ENCODE results near the gene ADPRS. TPM values are rescaled to one million over a fixed set of nuclear protein-coding genes. Genes with fewer than 3 reads are reported as not detected.

Gene ADPRS
- total RNA-seq (2021) (30.0 and 43.1 TPM in 2 replicates), Bru-seq, nascent RNA (percentile 84 among the genes with signal in this experiment), BruChase-seq, experiment 1, labeled RNA remaining after a 2-hour chase (percentile 88 among the genes with signal in this experiment), BruChase-seq, experiment 2, labeled RNA remaining after a 6-hour chase (percentile 81 among the genes with signal in this experiment)
- long read RNA-seq, transcript ADPRHL2-201 (6 exons, 1,668 nt) = major isoform, 90 of 106 reads
- long read RNA-seq, partial matches to known transcripts = 8 of 106 reads
- long read RNA-seq, other reads (novel, unspliced or antisense) = 8 of 106 reads

GRCh38 chr1:36088577-36089392, at the start of gene ADPRS:
TSS of gene ADPRS (plus strand) at chr1:36088892. CDS start at chr1:36088905, 13 bp downstream.
- H3K4me2 ChIP-seq = peak within 1 kb of the TSS; percentile 90
- peaks cover 9% of the 10 kb centered on the region for H4K20me1 ChIP-seq (ENCODE audit: insufficient read depth)
- peak within 1 kb of the TSS; percentile 97 for H3K4me3 ChIP-seq
- no peaks in the 10 kb centered on the region for H3K9me2 ChIP-seq (ENCODE audit: insufficient read depth)
- ChIA-PET CTCF (no interaction called here), POLR2A (ENCODE audit: unreplicated experiment) (no interaction called here)
- intact Hi-C loops (cut with micrococcal nuclease; ENCODE audit: unreplicated experiment) = loop anchor here (1.0 kb wide), 2 partner anchors 157 to 205 kb away; partner anchors contain the start of genes AGO1 and AGO3
- peak within 1 kb of the TSS; percentile 87 for H2AFZ ChIP-seq
- peaks cover 16% of the 10 kb centered on the region; the same call in 1 of the 2 replicates for H3K36me3 ChIP-seq (ENCODE audit: low read depth)
- H3K79me2 ChIP-seq (ENCODE audit: low read depth) = peaks cover 27% of the 10 kb centered on the region
- no peaks in the 10 kb centered on the region for H3K9me3 ChIP-seq (ENCODE audit: insufficient read depth, low read depth)
- TF ChIP-seq CTCF (conservative IDR thresholded peaks at IDR 0.05) (peak; percentile 93), EZH2 (IDR thresholded peaks at IDR 0.05; ENCODE audit: low read depth) (no peak)
- peak within 1 kb of the TSS; percentile 57 for H3K27ac ChIP-seq
- H3F3A ChIP-seq (ENCODE audit: insufficient read depth, low read depth) = peaks cover 6% of the 10 kb centered on the region; the same call in 1 of the 2 replicates
- no peaks in the 10 kb centered on the region for H3K27me3 ChIP-seq (ENCODE audit: insufficient read depth, low read depth)
- no TSS peak for BruUV-seq (replicated peaks)
- peak; percentile 74 to 89 for DNase-seq
- H3K4me1 ChIP-seq (replicated peaks; ENCODE audit: insufficient read depth) = peaks cover 6% of the 10 kb centered on the region

DNA sequence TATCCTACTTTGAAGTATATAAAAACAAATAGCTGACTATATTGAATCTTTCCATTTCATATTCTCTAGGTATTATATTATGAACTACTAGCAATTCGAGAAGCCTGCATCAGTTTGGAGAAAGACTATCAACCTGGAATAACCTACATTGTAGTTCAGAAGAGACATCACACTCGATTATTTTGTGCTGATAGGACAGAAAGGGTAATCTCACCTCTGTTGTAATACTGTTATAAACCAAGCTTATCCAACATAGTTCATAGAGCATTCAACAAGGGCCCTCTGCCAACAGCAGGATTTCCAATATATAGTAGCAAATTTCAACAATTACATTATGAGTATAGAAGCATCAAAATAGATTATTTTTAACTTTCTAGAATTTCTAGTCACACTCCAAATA, 48.5 kb upstream of the ADPRS start:
- intact Hi-C loops (cut with micrococcal nuclease; ENCODE audit: unreplicated experiment) = no loop called here
- TF ChIP-seq EZH2 (IDR thresholded peaks at IDR 0.05; ENCODE audit: low read depth) = no peak
- no peak for TF ChIP-seq CTCF (conservative IDR thresholded peaks at IDR 0.05)
- no TSS peak for BruUV-seq (replicated peaks)
- no peak for DNase-seq
- Histone ChIP-seq H3K9me2 (ENCODE audit: insufficient read depth) (no peaks in the 10 kb centered on the region), H3K27me3 (ENCODE audit: insufficient read depth, low read depth) (no peaks in the 10 kb centered on the region), H3F3A (ENCODE audit: insufficient read depth, low read depth) (peaks cover 9% of the 10 kb centered on the region), H3K27ac (no peak overlapping the region), H3K4me2 (no peak overlapping the region), H2AFZ (no peak overlapping the region), H4K20me1 (ENCODE audit: insufficient read depth) (no peaks in the 10 kb centered on the region), H3K79me2 (ENCODE audit: low read depth) (no peaks in the 10 kb centered on the region), H3K4me1 (replicated peaks; ENCODE audit: insufficient read depth) (peaks cover 5% of the 10 kb centered on the region), H3K9me3 (ENCODE audit: insufficient read depth, low read depth) (no peaks in the 10 kb centered on the region), H3K36me3 (ENCODE audit: low read depth) (peaks cover 29% of the 10 kb centered on the region), H3K4me3 (no peak overlapping the region)
- CTCF ChIA-PET = no interaction called here
- POLR2A ChIA-PET (ENCODE audit: unreplicated experiment) = interaction anchor here (0.7 kb wide), 1 partner anchor 1980 kb away, joined by 4 read pairs; no protein-coding TSS in a partner anchor

DNA sequence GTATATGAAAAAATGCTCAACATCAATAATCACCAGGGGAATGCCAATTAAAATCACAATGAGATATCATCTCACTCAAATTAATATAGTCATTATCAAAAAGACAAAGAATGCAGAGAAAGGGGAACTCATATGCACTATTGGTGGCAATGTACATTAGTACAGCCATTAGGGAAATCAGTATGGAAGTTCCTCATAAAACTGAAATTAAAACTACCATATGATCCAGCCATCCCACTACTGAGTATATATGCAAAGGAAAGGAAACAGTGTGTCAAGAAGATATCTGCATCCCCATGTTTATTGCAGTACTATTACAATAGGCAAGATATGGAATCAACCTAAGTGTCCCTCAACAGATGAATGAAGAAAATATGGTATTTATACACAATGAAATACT, 36.9 kb upstream of the ADPRS start:
- ChIA-PET POLR2A (ENCODE audit: unreplicated experiment) (no interaction called here), CTCF (no interaction called here)
- H3K79me2 ChIP-seq (ENCODE audit: low read depth) = no peaks in the 10 kb centered on the region
- no peaks in the 10 kb centered on the region for H3F3A ChIP-seq (ENCODE audit: insufficient read depth, low read depth)
- TF ChIP-seq CTCF (conservative IDR thresholded peaks at IDR 0.05) = no peak
- TF ChIP-seq EZH2 (IDR thresholded peaks at IDR 0.05; ENCODE audit: low read depth) = no peak
- H3K27me3 ChIP-seq (ENCODE audit: insufficient read depth, low read depth) = no peaks in the 10 kb centered on the region
- peaks cover 11% of the 10 kb centered on the region; the same call in 1 of the 2 replicates for H3K36me3 ChIP-seq (ENCODE audit: low read depth)
- intact Hi-C loops (cut with micrococcal nuclease; ENCODE audit: unreplicated experiment) = no loop called here
- no peak overlapping the region; the same call in 1 of the 2 replicates for H3K27ac ChIP-seq
- no TSS peak for BruUV-seq (replicated peaks)
- H3K4me1 ChIP-seq (replicated peaks; ENCODE audit: insufficient read depth) = no peaks in the 10 kb centered on the region
- H3K4me2 ChIP-seq = no peak overlapping the region
- H3K9me3 ChIP-seq (ENCODE audit: insufficient read depth, low read depth) = no peaks in the 10 kb centered on the region
- no peak overlapping the region for H3K4me3 ChIP-seq
- no peak for DNase-seq
- H4K20me1 ChIP-seq (ENCODE audit: insufficient read depth) = no peaks in the 10 kb centered on the region
- H3K9me2 ChIP-seq (ENCODE audit: insufficient read depth) = no peaks in the 10 kb centered on the region; the same call in 1 of the 2 replicates
- no peak overlapping the region for H2AFZ ChIP-seq
